Non-pigmented ciliary epithelial cell (primary cell): ENCODE data around the gene CPXM2.

ENCODE experiments used
- DNase-seq: peaks from one replicate; pipeline ENCODE4 v3.0.0-alpha.2; 2010; ENCODE audit warnings: low read depth

CPXM2 gene

GRCh38 chr10:123796736-123797135 lies 94.9 kb downstream of the CPXM2 start:
- DNase-seq: no peak

- no peak for DNase-seq
Measured at GRCh38 chr10:123795846-123796590, 95.6 kb downstream of the CPXM2 start.

- DNase-seq: no peak
Measured at GRCh38 chr10:123795196-123795780, 96.3 kb downstream of the CPXM2 start.

GRCh38 chr10:123792248-123792978 lies 99.2 kb downstream of the CPXM2 start:
- DNase-seq: no peak

GRCh38 chr10:123790132-123790885 lies 101.3 kb downstream of the CPXM2 start:
- DNase-seq: no peak

- DNase-seq: no peak
Measured at GRCh38 chr10:123788981-123789380, 102.6 kb downstream of the CPXM2 start.

GRCh38 chr10:123787566-123787965 lies 104.0 kb downstream of the CPXM2 start:
- DNase-seq: no peak

GRCh38 chr10:123786896-123787295 lies 104.7 kb downstream of the CPXM2 start:
- no peak for DNase-seq

- no peak for DNase-seq
Measured at GRCh38 chr10:123786306-123786705, 105.3 kb downstream of the CPXM2 start.

- no peak for DNase-seq
Measured at GRCh38 chr10:123784646-123785045, 107.0 kb downstream of the CPXM2 start.

GRCh38 chr10:123784216-123784615 lies 107.4 kb downstream of the CPXM2 start:
- no peak for DNase-seq

GRCh38 chr10:123783296-123783695 lies 108.3 kb downstream of the CPXM2 start:
- DNase-seq: no peak

GRCh38 chr10:123782549-123782948 lies 109.1 kb downstream of the CPXM2 start:
- DNase-seq: no peak

GRCh38 chr10:123781956-123782500 lies 109.6 kb downstream of the CPXM2 start:
- no peak for DNase-seq

GRCh38 chr10:123781324-123781900 lies 110.2 kb downstream of the CPXM2 start:
- DNase-seq: no peak

GRCh38 chr10:123778719-123779517 lies 112.7 kb downstream of the CPXM2 start:
- no peak for DNase-seq

GRCh38 chr10:123777881-123778280 lies 113.7 kb downstream of the CPXM2 start:
- no peak for DNase-seq

GRCh38 chr10:123774132-123774742 lies 117.4 kb downstream of the CPXM2 start:
- DNase-seq: no peak

GRCh38 chr10:123772645-123773508 lies 118.7 kb downstream of the CPXM2 start:
- no peak for DNase-seq
